SU-DHL-6 (cell line): ENCODE measurements around the gene TUBGCP6.

Experiments used
- H2AFZ ChIP-seq: fragments of 200-600 bp; sonication (generic); 2 replicates; pipeline ENCODE4 v1.6.1; 2014; ENCODE audit warnings: low read depth, mild to moderate bottlenecking, moderate library complexity, mixed read lengths, antibody characterized with exemption, low read length; ENCODE audit not compliant: severe bottlenecking
- H3F3A ChIP-seq: fragments of 200-600 bp; shearing (Covaris generic); 2 replicates; pipeline ENCODE4 v1.6.0; 2016; ENCODE audit warnings: antibody characterized with exemption, mild to moderate bottlenecking; ENCODE audit not compliant: insufficient read depth
- H3K27ac ChIP-seq: fragments of 200-600 bp; sonication (generic); 2 replicates; pipeline ENCODE4 v1.5.1; 2016; ENCODE audit warnings: low read depth, mild to moderate bottlenecking, low read length, moderate library complexity, mixed read lengths
- H3K27me3 ChIP-seq: fragments of 200-600 bp; sonication (generic), shearing (Covaris generic); 2 replicates; pipeline ENCODE4 v1.6.0; 2014; ENCODE audit warnings: mild to moderate bottlenecking, low read length
- H3K36me3 ChIP-seq: fragments of 200-600 bp; sonication (generic); 2 replicates; pipeline ENCODE4 v1.6.1; 2014; ENCODE audit warnings: mild to moderate bottlenecking, low read length, mixed read lengths
- H3K4me2 ChIP-seq: fragments of 300-600, 200-600 bp; shearing (Covaris generic), sonication (generic); 2 replicates; pipeline ENCODE4 v1.6.0; 2014; ENCODE audit warnings: low read length, low read depth, mild to moderate bottlenecking; ENCODE audit not compliant: poor library complexity, severe bottlenecking
- H3K4me3 ChIP-seq: fragments of 200-600 bp; sonication (generic); 2 replicates; pipeline ENCODE4 v1.5.1; 2014; ENCODE audit warnings: antibody characterized with exemption, low read length, mild to moderate bottlenecking, mixed read lengths; ENCODE audit not compliant: insufficient read depth, poor library complexity, severe bottlenecking
- H3K79me2 ChIP-seq: fragments of 200-600 bp; sonication (generic); 2 replicates; pipeline ENCODE4 v1.6.1; 2014; ENCODE audit warnings: mild to moderate bottlenecking, low read length, moderate library complexity; ENCODE audit not compliant: insufficient read depth
- H3K9ac ChIP-seq: fragments of 200-600 bp; sonication (generic); 2 replicates; pipeline ENCODE4 v1.7.0; 2014; ENCODE audit warnings: mild to moderate bottlenecking, low read length
- H3K9me2 ChIP-seq: fragments of 200-600 bp; sonication (generic); replicated peaks from 2 replicates; pipeline ENCODE4 v1.6.1; 2014; ENCODE audit warnings: low read length; ENCODE audit not compliant: insufficient read depth
- H3K9me3 ChIP-seq: fragments of 200-600 bp; sonication (generic); 2 replicates; pipeline ENCODE4 v1.6.1; 2014; ENCODE audit warnings: low read length, mixed read lengths; ENCODE audit not compliant: insufficient read depth
- H4K20me1 ChIP-seq: fragments of 200-600 bp; sonication (generic); 2 replicates; pipeline ENCODE4 v1.6.1; 2014; ENCODE audit warnings: low read depth, mild to moderate bottlenecking, antibody characterized with exemption, low read length, moderate library complexity, mixed read lengths
- EZH2phosphoT487 ChIP-seq: fragments of 200-600 bp; sonication (generic), shearing (Covaris generic); conservative IDR thresholded peaks from 2 replicates; pipeline ENCODE4 v1.6.1; 2018; ENCODE audit warnings: mild to moderate bottlenecking, antibody characterized with exemption, low read length, moderate library complexity, mixed read lengths
- TF ChIP-seq, protein P1 (sequence below): fragments of 200-600 bp; sonication (generic); IDR thresholded peaks from one replicate; pipeline ENCODE4 v1.5.1; 2017; ENCODE audit warnings: antibody characterized with exemption, mild to moderate bottlenecking, low read length, moderate library complexity; ENCODE audit not compliant: insufficient read depth, poor library complexity, severe bottlenecking

Gene TUBGCP6

DNA sequence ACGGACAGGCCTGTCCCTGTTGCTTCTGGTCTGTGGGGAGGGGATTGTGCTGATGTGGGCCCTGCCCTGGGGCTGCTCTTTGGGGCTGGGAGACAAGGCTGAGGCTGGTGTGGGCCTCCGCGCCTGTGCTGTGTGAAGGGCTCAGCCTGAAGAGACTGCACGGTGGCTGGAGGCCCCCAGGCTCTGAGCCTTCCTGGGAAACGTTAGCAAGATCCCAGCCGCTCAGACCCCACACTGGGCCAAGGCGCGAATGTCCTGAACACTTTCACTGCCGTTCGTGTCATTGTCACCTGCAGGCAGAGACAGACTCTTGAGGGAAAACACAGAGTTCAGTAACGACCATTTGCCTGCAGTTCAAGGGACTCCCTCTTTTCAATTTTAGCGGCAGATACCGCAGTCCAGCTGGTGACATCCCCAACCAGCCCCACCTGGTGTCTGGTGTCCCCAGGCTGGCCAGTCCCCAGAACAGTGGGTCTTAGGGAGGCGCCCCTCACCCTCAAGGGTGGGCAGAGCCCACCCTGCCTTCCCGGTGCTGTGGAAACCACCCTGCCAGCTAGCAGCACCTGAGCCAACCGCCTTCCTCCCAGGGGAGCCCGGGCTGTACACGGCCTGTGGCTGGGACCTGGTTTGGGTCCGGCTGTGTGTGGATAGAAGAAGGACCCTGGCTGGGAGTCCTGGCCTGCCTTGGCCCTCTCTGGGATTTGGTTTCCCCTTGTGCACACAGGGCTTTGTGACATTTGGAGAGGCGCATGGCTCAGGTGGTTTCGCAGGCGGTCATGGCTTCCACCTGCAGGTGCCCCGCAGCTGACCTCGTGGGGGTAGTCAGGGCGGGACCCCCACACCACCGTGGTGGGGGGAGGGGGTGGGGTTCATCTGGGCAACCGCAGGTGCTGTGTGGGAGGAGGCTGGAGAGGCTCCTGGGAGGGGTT is 68.6 kb downstream of the TUBGCP6 start:
- Histone ChIP-seq H3K9me2 (no peaks in the 10 kb centered on the region), H3K4me3 (no peak overlapping the region), H4K20me1 (no peaks in the 10 kb centered on the region), H2AFZ (no peak overlapping the region), H3K9me3 (no peaks in the 10 kb centered on the region), H3K79me2 (no peaks in the 10 kb centered on the region), H3K9ac (no peak overlapping the region), H3K27ac (no peak overlapping the region), H3K27me3 (no peaks in the 10 kb centered on the region), H3K4me2 (no peak overlapping the region), H3F3A (no peaks in the 10 kb centered on the region), H3K36me3 (no peaks in the 10 kb centered on the region)
- TF ChIP-seq, protein P1, sequence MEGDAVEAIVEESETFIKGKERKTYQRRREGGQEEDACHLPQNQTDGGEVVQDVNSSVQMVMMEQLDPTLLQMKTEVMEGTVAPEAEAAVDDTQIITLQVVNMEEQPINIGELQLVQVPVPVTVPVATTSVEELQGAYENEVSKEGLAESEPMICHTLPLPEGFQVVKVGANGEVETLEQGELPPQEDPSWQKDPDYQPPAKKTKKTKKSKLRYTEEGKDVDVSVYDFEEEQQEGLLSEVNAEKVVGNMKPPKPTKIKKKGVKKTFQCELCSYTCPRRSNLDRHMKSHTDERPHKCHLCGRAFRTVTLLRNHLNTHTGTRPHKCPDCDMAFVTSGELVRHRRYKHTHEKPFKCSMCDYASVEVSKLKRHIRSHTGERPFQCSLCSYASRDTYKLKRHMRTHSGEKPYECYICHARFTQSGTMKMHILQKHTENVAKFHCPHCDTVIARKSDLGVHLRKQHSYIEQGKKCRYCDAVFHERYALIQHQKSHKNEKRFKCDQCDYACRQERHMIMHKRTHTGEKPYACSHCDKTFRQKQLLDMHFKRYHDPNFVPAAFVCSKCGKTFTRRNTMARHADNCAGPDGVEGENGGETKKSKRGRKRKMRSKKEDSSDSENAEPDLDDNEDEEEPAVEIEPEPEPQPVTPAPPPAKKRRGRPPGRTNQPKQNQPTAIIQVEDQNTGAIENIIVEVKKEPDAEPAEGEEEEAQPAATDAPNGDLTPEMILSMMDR: no peak
- TF ChIP-seq EZH2phosphoT487: no peak

DNA sequence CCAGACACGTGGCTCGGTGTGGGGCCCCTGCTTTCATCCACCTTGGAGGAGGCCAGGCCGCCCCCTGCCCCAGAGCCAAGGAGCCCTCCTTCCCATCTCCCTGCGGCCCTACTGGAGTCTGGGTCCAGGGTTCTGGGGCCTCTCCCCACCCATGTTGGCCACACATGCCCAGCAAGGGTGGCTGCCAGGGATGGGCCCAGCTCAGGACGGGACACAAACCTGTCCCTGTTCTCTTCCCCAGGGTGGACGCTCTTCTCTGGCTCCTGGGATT is 69.7 kb downstream of the TUBGCP6 start:
- Histone ChIP-seq H3K9me2 (no peaks in the 10 kb centered on the region), H3K36me3 (no peaks in the 10 kb centered on the region), H3K27ac (no peak overlapping the region), H3K9me3 (no peaks in the 10 kb centered on the region), H3F3A (no peaks in the 10 kb centered on the region), H3K9ac (no peak overlapping the region), H2AFZ (no peak overlapping the region), H3K79me2 (no peaks in the 10 kb centered on the region), H3K27me3 (no peaks in the 10 kb centered on the region), H3K4me3 (no peak overlapping the region), H3K4me2 (no peak overlapping the region), H4K20me1 (no peaks in the 10 kb centered on the region)
- no peak for TF ChIP-seq EZH2phosphoT487
- TF ChIP-seq, protein P1: no peak

DNA sequence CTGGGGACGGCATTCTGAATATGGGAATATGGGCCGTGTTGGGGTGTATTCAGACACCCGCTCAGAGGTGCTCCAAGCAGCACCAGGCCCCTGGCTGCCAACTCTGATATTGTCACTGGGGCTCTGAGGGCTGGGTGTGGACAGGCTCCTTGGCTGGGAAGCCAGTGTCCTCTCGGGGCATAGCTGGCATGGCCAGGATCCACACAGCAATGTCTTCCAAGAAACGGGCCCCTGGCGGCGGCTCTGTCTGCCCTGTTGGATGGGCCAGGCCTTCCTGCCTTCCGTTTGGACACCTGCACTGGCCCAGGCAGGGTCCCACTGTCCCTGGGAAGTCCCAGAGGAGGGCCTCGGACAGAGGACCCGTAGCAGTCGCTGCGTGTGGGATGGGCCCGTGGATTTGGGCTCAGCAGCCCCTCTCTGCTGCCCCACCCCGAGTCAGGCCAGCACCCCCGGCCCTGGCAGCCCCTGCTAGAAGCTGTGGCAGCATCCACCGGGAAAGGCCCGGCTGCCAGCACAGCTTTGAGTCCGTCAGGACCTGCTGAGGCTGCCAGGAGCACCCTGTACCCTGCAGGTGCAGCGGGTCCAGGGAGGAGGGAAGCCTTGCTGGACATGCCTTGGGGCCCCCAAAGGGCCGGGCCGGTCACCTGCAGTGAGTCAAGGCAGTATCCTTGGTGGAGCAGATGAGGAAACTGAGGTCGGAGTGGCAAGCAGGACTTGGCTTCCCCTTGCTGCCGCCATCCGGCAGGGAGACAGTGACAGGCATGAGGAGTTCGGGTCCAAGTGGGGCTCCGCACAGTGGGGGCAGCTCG is 70.2 kb downstream of the TUBGCP6 start:
- Histone ChIP-seq H3K4me3 (no peak overlapping the region), H3K27ac (no peak overlapping the region), H2AFZ (no peak overlapping the region), H3F3A (no peaks in the 10 kb centered on the region), H3K27me3 (no peaks in the 10 kb centered on the region), H3K79me2 (no peaks in the 10 kb centered on the region), H4K20me1 (no peaks in the 10 kb centered on the region), H3K9me2 (no peaks in the 10 kb centered on the region), H3K36me3 (no peaks in the 10 kb centered on the region), H3K4me2 (no peak overlapping the region), H3K9me3 (no peaks in the 10 kb centered on the region), H3K9ac (no peak overlapping the region)
- TF ChIP-seq EZH2phosphoT487: no peak
- TF ChIP-seq, protein P1: no peak
